GM19193 (cell line): Measurements from ENCODE around the gene LMF2.
A peak's percentile ranks its signal among the peaks of the same experiment; 100 is the strongest.

ENCODE experiments used
- POLR2A ChIP-seq: IDR thresholded peaks from 4 replicates; pipeline ENCODE4 v1.6.1; 2011; ENCODE audit not compliant: insufficient read depth, insufficient read length; ENCODE audit errors: extremely low read depth

The LMF2 gene

DNA sequence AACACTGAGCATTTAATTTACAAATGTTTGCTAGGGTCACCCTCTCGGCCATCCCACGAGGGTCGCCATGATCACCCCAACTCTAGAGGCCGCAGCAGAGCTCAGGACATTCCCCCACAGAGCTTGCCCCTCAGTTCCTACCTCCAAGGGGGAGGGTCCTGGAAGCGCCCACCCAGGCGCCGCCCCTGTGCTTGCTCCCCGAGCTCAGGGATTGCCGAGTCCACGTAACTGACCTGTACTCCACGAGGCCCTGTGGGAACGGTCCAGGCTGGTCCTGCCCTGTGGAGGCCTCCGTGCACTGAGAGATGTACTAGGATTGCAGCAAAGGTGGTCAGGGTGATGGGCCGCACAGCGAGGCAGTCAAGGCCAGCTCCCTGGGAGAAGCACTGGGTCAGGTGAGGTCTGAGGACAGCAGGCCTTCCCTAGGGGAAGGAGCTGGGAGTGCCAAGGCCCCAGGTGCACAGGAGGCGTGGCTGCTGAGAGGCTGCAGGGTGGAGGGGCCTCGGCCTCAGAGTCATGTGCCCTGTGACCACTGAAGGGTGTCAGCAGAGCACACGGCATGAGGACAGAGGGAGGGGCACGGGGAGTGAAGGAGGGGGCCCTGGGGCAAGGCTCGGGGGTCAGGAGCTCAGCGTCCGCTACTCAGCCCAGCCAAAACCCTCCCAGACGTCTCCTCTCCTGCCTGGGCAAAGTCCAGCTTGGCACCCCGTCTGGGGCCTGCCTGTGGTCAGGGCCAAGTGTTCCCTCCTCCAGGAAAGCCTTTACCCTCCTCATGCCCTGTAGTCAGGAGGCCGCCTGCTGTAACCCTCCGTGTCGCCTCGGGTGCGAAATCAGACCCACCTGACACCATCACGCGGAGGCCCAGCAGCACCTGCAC, 23.3 kb downstream of the LMF2 start:
- TF ChIP-seq POLR2A = no peak

- no peak for TF ChIP-seq POLR2A
Measured at GRCh38 chr22:50483556-50483955, 23.9 kb downstream of the LMF2 start.

DNA sequence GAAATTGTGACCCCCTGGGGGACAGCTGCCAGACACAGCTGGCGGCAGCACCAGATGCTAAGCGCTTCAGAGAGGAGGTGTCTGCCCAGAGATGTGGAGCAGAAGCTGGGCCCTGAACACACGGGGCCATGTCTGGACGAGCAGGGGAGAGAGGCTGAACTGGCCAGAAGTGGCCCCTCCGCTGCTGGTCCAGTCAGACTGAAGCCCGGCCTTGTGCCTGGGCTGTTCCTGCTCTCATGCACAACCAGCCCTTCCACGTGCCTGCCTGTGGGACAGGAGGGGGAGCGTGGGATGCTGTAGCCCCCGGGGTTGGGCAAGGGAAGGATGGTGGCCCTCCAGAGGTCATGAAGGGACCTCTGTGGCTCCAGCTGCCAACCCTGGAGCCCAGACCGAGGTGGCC, 24.4 kb downstream of the LMF2 start:
- no peak for TF ChIP-seq POLR2A

DNA sequence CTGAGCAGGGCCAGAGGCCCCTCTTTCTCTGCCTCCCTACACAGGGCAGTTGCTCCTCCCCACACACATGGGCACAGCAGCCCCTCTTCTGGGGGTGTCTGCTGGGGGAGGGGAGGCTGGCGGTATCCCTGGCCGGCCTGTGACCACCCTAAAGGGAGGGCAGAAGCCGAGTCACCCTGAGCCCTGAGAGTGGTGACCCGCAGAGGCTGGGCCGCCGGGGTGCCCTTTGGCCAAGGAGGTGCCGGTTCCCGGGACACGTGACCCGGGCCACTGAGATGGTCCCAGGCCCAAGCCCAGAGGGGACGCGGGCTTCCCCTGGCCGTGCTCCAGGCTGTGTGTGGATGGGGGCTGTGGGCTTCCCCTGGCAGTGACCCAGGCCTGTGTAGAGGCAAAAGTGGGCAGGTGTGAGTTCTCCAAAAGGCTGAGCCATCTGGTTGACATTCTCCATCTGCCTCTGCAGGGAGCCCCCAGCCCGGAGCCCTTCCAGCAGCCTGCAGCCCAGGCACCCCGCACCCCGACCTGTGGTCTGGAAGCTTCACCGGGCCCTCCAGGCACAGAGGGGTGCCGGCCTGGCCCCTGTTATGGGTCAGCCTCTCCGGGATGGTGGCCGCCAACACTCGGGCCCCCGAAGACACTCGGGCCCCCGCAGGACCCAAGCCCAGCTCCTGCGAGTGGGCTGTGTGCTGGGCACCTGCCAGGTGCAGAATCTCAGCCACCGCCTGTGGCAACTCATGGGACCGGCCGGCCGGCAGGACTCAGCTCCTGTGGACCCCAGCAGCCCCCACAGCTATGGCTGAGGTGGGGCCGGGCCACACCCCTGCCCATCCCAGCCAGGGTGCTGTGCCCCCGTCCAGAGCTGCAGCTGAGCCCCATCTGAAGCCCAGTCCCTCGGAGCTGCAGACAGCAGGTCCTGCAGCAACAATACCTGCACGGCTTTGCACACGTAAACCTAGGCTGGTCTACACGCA, 25.1 kb downstream of the LMF2 start:
- no peak for TF ChIP-seq POLR2A

DNA sequence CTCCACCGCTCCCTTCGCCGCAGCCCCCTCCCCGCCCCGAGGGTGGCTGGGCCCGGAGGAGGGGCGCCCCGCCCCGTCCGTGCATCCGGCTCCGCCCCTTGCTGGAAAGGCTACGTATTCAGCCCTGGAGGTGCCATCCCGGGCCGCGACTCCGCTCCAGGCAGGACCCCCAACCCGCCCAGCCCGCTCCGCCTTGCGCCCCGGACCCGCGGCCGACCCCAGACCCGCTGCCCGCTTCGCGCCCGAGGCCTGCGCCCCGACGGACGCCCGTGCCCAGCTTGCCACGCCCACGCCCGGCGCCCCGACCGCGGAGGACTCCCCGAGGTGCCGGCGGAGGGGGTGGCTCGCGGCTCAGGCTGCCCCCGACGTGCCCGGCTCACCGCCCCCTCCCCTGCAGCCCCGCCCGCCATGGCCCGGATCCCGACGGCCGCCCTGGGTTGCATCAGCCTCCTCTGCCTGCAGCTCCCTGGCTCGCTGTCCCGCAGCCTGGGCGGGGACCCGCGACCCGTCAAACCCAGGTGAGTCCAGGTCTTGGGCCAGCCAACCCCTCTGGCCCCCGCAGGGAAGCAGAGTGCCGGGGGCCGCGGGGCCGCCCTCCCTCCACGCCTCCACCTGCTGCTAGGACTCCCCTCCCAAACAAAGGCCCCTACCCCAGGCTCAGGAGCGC, 25.9 kb downstream of the LMF2 start, which contains the start of gene ADM2:
ADM2 (plus strand) TSS at position 104 of the 667 bp plus-strand sequence; CDS start at position 409, 305 bp downstream.
- TF ChIP-seq POLR2A = no peak

GRCh38 chr22:50481045-50481439, 26.5 kb downstream of the LMF2 start:
- TF ChIP-seq POLR2A = no peak

GRCh38 chr22:50479721-50480120, 27.8 kb downstream of the LMF2 start:
- TF ChIP-seq POLR2A = no peak

DNA sequence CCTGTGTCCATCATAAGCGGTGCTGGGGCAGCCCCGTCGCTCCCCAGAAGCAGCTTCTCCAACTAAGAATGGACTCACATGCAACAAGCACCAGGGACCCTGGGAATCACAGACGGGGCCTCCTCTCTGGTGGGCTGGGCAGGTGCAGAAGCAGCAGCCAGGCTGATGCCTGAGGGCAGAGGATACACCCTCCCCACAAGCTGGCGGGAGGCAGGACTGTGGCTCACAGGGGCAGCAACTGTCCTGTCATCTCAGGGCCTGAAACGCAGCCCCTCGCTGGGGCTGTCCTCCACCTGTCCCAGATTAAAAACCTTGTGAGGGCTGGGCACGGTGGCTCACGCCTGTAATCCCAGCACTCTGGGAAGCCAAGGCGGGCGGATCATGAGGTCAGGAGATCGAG, 29.6 kb downstream of the LMF2 start:
- no peak for TF ChIP-seq POLR2A

GRCh38 chr22:50476868-50477267, 30.6 kb downstream of the LMF2 start:
- no peak for TF ChIP-seq POLR2A

GRCh38 chr22:50475652-50476002, 31.9 kb downstream of the LMF2 start:
- no peak for TF ChIP-seq POLR2A

DNA sequence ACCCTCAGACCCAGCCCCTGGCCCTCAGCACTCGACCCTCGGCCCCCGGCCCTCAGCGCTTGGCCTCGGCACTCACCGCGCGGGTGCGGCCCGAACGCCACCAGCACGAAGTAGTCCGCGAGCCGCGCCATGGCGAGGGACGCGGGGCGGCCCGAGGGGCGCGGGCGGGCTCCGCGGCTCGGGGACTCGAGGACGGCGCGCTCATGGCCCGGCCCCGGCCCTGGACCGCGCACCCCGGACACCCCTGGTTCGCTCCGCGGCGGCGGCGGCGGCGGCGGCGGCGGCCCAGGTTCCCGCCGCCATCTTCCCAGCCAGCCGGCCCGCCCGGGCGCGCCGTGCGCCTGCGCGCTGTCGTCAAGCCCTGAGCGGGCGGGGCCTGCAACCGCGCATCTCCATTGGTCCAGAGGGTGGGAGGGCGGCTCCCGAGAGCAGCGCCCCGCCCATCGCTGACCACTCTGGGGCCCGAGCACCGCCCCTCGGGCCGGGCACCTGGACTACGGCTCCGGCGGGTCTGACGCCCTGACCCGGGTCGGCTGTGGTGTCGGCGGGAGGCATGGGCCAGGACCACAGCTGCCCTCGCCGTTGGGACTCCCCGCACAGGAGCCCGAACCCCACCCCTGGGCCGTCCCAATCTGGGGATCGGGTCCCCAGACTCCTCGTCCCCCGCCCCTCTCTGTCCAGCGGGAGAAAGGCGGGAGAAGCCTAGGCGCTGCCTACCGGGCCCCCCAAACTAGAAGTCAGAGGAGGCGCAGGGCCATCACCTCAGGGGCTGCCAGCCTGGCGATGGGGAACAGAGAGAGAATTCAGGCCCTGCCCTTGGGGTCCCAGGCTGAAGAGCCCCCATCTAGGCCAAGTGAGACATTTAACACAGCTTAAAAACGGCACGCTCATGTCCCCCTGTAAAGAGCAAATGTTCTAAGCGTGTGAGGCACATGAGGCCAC, 32.5 kb downstream of the LMF2 start, which contains the start of gene SBF1:
SBF1 (minus strand) TSS at position 326 of the 942 bp plus-strand sequence; CDS start at position 131, 195 bp downstream.
- TF ChIP-seq POLR2A = peak; percentile 61

DNA sequence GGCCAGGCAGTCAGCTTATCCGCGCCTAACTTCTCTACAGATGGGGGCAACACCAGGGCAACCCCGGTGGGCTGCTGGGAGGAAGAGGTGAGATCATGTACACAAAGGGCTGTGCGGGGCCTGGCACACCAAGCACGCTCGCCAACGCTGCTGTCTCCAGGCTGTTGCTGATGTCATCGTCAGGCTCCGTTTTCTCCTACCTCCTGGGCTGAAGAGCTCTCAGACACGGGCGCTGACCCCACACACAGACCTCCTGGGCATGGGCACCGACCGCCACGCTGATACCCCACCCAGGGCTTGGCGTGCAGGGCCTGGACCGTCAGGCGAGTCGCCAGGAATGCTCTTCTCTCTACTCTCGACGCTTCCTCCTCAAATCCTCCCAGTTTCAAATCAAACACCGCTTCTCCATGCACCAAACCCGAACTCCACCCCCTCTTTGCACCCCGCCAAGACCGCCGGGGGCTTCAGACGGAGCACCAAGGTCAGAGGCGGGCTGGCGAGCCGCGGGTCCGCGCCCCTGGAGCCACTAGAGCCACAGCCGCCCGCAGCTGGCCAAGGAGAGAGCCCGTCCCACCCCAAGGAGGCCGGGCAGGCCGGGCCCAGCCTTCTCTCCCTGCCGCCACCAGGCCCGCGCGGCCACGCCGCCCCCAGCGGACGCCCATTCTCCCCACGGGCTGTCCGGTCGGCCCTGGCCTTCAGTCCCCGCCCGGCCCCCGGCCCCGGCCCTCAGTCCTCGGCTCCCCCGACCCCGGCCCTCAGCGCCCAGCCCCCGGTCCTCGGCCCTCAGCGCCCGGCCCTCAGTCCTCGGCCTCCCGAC, 33.4 kb downstream of the LMF2 start:
- TF ChIP-seq POLR2A = no peak

DNA sequence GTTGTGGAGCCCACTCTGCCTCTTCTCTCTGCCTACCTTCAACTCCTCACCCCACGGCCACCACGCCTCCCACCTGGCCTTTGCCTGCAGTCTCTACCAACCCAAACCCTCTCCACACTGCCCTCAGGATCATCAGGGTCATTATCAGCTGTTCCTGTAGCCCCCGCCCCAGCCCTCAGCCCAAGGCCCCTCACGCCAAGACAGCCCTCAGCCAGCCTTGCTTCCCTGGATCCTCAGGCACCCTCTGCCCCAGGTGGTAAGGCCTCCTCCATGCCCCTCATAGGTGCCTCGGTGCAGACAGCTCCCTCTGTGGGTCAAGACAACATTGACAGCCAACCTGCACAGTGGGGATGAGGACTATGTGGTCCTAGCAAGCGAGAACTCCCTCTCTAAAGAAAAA, 34.4 kb downstream of the LMF2 start:
- no peak for TF ChIP-seq POLR2A
